Measurements from ENCODE around the gene SOWAHB. TPM values are rescaled to one million over a fixed set of nuclear protein-coding genes. Genes with fewer than 3 reads are reported as not detected.

SOWAHB gene
- polyA plus RNA-seq, 1 donor from 2014 or later: not detected

DNA sequence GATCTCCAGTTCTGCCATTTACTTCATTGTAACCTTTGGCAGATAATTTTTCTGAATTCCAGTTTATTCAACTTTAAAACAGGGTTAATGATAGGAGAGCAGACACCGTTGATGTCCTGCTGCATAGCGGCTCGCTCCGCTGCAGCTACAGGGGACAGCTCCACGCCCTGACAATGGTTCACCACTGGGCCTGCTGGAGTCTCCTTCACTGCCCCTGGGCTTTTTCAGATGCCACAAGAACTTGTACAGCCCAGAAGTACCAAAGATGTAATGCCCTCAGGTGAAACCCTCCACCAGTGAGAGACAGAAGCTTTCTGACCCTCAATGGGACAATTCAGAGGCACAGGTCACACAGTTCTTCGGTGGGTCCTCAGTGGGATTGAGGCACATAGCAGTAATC lies 28.9 kb upstream of the SOWAHB start:
- H2AFZ ChIP-seq (ENCODE audit: low read depth, low read length): no peak overlapping the region
- no peak overlapping the region for H3K27ac ChIP-seq (ENCODE audit: low read length)

DNA sequence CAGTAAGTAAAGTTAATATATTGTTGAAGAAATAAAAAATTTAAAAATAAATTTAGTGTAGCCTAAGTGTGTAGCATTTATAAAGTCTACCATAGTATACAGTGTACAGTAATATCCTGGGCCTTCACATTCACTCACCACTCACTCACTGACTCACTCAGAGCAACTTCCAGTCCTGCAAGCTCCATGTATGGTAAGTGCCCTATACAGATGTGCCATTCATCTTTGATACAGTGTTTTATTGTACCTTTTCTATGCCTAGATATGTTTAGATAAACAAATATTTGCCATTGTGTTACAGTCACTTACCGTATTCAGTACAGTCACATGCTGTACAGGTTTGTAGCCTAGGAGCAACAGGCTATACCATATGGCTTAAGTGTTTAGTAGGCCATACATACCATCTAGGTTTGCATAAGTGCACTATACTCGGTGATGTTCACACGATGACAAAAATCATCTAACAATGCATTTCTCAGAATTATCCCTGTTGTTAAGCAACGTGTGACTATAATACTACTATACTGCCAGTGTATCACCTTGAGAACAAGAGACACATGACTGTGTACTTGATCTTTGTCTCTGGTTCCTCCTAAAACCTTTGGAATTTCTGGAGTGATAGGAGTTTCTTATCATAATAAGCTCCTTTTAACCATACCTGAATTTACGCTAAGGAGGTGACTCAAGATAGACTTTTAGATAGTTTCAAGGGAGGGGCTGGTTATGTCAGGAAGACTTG lies 25.8 kb upstream of the SOWAHB start:
- Histone ChIP-seq H3K36me3 (ENCODE audit: insufficient read depth, low read length) (no peaks in the 10 kb centered on the region), H3K9ac (ENCODE audit: low read length) (no peak overlapping the region), H3K9me3 (ENCODE audit: low read length) (no peaks in the 10 kb centered on the region), H3K27ac (ENCODE audit: low read length) (no peak overlapping the region), H3K9me2 (ENCODE audit: insufficient read depth, low read length) (no peaks in the 10 kb centered on the region), H3K4me3 (ENCODE audit: low read length) (no peak overlapping the region), H3K79me2 (replicated peaks; ENCODE audit: insufficient read depth, low read length) (no peaks in the 10 kb centered on the region), H4K20me1 (ENCODE audit: insufficient read depth) (no peaks in the 10 kb centered on the region), H3F3A (ENCODE audit: insufficient read depth, low read length, poor library complexity, severe bottlenecking) (no peaks in the 10 kb centered on the region), H2AFZ (ENCODE audit: low read depth, low read length) (no peak overlapping the region), H3K4me2 (ENCODE audit: low read length) (no peak overlapping the region), H3K27me3 (ENCODE audit: insufficient read depth, low read depth, low read length) (no peaks in the 10 kb centered on the region)
- no peak for TF ChIP-seq CTCF (IDR thresholded peaks at IDR 0.05; ENCODE audit: poor library complexity, severe bottlenecking)
- TF ChIP-seq REST (IDR thresholded peaks at IDR 0.05; ENCODE audit: borderline replicate concordance): no peak
- no peak for TF ChIP-seq TAF1 (IDR thresholded peaks at IDR 0.05; ENCODE audit: low read depth)
- TF ChIP-seq SMC3 (conservative IDR thresholded peaks at IDR 0.05; ENCODE audit: poor library complexity): no peak
- no peak for TF ChIP-seq POLR2AphosphoS5 (IDR thresholded peaks at IDR 0.05)
- TF ChIP-seq MXI1 (conservative IDR thresholded peaks at IDR 0.05; ENCODE audit: poor library complexity, severe bottlenecking): no peak
- no peak for TF ChIP-seq EZH2 (IDR thresholded peaks at IDR 0.05; ENCODE audit: borderline replicate concordance, insufficient read depth, low read length, poor library complexity, severe bottlenecking)
- TF ChIP-seq RAD21 (conservative IDR thresholded peaks at IDR 0.05): no peak
- no peak for TF ChIP-seq EP300 (conservative IDR thresholded peaks at IDR 0.05; ENCODE audit: poor library complexity, severe bottlenecking)

More for the DNA sequence above, 28.9 kb upstream of the SOWAHB start:
- Histone ChIP-seq H3K4me3 (ENCODE audit: low read length) (no peak overlapping the region), H3K9ac (ENCODE audit: low read length) (no peak overlapping the region), H3K9me3 (ENCODE audit: low read length) (no peaks in the 10 kb centered on the region), H3K27me3 (ENCODE audit: insufficient read depth, low read depth, low read length) (no peaks in the 10 kb centered on the region), H3K36me3 (ENCODE audit: insufficient read depth, low read length) (no peaks in the 10 kb centered on the region), H3F3A (ENCODE audit: insufficient read depth, low read length, poor library complexity, severe bottlenecking) (no peaks in the 10 kb centered on the region), H3K79me2 (replicated peaks; ENCODE audit: insufficient read depth, low read length) (no peaks in the 10 kb centered on the region), H3K9me2 (ENCODE audit: insufficient read depth, low read length) (no peaks in the 10 kb centered on the region), H3K4me2 (ENCODE audit: low read length) (no peak overlapping the region), H4K20me1 (ENCODE audit: insufficient read depth) (no peaks in the 10 kb centered on the region)
- TF ChIP-seq POLR2AphosphoS5 (IDR thresholded peaks at IDR 0.05) (no peak), RAD21 (conservative IDR thresholded peaks at IDR 0.05) (no peak), TAF1 (IDR thresholded peaks at IDR 0.05; ENCODE audit: low read depth) (no peak)
